Amniotic epithelial cell (primary cell): ENCODE data around the gene RFX2.

Experiments
- DNase-seq: peaks from one replicate; pipeline ENCODE4 v3.0.0-alpha.2; 2010; ENCODE audit warnings: low read depth

Gene RFX2

GRCh38 chr19:6059988-6060599, 50.2 kb downstream of the RFX2 start:
- DNase-seq: no peak

DNA sequence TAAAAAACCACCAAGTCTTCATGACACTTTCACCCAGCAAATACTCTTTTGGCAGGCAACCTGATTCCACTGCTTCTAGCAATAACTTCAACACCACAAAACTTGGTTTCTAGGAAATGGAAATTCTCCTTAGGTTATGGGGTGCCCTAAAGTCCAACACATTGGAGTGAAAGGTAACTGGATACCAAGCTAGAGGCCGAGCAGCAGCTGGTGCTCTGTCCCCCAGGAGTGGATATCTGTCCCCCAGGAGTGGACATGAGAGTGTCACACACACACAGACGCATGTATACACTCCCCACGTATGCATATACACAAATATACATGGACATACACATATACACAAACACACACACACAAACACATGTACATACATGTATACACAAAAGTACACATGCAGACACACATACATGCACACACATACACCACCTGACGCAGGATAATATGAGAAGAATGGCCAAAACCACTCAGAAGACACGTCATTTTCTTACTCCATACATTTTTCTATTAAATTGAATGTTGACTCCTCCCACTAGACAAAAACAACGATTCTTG, 50.8 kb downstream of the RFX2 start:
- no peak for DNase-seq

DNA sequence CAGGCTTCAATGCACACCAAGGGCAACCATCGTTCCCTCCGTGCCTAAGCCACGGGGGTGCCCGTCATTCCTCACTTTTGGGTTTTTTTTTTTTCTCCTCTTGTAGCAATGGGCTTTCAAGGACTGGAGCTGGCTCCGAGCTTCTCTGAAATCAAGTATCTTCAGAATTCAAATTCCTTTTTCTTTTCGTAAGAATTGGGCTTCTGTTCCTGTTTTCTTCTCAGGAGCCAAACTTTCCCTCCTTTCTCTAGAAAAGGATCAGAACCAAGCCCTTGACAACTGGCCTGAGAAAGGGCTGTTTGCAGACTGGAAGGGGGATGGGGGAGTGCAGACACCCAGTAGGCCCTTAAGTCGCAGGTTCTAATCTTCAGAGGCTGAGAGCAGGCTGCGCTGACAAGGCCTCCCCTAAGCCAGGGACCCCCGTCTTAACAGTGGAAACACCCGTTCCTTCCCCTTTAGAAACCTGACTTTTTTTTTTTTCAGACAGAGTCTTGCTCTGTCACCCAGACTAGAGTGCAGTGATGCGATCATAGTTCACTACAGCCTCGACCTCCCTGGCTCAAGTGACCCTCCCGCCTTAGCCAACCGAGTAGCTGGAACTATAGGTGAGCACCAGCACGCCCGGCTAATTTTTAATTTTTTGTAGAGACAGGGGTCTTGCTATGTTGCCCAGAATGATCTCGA, 51.6 kb downstream of the RFX2 start:
- DNase-seq: no peak

DNA sequence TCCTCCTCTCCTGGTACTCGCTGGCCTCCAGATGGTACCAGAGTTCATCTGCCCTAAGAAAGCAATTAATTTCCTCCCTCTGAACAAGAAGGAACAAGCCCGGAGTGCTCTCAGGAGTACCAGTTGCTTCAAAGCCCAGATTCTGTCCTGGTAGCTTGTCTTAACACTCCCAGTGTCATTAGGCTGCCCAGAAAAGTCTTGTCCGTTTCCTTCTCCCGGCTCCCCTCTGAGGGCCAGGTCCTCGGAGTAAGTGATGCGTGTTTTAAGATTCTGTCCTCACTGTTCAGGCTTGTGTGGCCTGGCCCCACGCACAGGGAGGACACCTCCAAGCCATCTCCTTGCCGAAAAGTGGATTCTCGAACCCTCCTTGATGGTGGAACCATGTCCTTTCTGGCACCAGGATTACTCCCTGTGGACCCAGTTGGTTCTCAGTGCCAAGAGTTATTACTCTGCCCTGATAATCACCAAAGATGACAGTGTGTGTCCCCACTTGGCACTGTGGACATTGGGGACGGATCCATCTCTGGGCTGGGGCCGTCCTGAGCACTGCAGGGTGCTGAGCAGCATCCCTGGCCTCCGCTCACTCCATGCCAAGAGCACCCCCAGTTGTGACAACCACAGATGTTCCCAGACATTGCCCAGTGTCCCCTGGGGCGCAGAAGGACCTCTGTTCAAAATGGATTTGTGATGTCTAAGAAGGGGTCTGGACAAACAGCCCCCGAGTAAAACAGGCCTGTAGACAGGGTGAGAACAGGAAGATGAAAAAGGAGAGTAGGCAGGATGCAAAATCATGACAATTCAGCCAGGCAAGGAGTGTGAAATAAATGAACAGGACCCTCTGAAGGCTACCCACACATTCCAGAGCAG, 52.4 kb downstream of the RFX2 start:
- DNase-seq: no peak

DNA sequence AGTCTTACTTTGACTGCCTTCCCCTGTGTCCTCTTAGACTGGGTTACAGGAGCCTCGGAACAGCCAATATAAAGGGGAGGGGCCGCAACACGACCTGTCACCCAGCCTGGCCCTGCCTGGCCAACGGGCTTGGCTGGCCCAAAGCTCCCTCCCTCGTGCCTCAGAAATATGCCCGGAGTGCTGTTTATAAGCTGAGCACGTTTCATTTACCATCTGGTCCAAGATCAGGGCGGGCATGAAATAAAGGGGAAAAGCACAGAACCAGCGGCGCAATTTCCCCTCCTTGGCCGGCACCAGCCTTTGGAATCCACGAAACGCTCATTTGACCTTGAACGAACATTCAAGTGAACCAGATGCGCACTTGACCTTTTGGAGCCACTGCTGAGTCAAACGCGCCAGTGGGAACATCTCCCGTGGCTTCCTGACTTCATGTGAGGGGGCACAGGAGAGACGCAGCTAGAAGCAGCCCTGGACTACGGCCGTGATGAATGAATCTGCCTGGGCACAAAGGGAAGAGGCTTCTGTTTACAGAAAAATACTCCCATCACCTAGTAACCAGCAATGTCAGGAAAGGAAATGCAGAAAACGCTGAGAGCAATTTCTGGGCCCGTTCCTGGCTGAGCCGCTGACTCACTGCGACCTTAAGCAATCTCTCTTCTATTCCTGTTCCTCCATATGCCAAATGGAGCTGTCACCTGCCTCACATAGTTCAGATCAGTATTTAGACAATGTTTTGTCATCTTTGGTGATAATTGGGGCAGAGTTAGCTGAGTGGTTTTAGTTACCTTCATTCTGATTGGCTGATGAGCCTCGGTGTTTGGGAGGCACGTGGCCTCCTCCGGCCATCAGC, 53.3 kb downstream of the RFX2 start:
- peak; percentile 96 for DNase-seq

GRCh38 chr19:6056282-6056741, 54.0 kb downstream of the RFX2 start:
- no peak for DNase-seq

GRCh38 chr19:6055013-6055795, 55.1 kb downstream of the RFX2 start:
- DNase-seq: peak; percentile 55

GRCh38 chr19:6048793-6049405, 61.4 kb downstream of the RFX2 start:
- DNase-seq: peak; percentile 50

- DNase-seq: no peak
These were observed 62.0 kb downstream of the RFX2 start for GRCh38 chr19:6048348-6048747.

GRCh38 chr19:6047741-6048251, 62.5 kb downstream of the RFX2 start:
- peak; percentile 40 for DNase-seq

GRCh38 chr19:6047256-6047655, 63.0 kb downstream of the RFX2 start:
- DNase-seq: no peak

GRCh38 chr19:6045108-6045507, 65.2 kb downstream of the RFX2 start:
- no peak for DNase-seq

GRCh38 chr19:6044056-6044805, 66.1 kb downstream of the RFX2 start:
- no peak for DNase-seq

GRCh38 chr19:6042776-6043726, 67.2 kb downstream of the RFX2 start:
- no peak for DNase-seq

DNA sequence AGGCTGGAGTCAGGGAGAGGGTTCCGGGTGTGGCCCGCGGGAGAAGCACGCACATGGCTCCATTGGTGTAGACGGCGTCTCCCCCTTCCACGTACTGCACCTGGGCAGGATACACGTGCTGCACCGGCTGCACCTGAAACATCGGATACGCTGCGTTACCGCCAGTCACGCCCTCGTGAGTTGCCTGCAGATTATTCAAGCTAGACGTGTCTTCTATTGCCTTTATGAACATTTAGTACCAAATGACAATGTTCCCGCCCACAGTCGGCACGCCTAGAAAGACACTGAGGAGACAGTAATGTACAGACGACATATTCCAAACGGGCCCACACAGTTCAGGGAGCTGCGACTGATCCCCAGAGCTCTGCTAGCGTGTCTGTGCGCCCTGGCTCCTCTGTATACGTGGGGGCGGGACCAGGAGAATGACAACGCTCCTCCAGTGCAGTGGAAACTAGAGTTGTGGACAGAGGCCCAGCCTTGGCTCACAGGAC, 68.3 kb downstream of the RFX2 start:
- no peak for DNase-seq

- no peak for DNase-seq
These were observed 69.2 kb downstream of the RFX2 start for GRCh38 chr19:6041071-6041470.

DNA sequence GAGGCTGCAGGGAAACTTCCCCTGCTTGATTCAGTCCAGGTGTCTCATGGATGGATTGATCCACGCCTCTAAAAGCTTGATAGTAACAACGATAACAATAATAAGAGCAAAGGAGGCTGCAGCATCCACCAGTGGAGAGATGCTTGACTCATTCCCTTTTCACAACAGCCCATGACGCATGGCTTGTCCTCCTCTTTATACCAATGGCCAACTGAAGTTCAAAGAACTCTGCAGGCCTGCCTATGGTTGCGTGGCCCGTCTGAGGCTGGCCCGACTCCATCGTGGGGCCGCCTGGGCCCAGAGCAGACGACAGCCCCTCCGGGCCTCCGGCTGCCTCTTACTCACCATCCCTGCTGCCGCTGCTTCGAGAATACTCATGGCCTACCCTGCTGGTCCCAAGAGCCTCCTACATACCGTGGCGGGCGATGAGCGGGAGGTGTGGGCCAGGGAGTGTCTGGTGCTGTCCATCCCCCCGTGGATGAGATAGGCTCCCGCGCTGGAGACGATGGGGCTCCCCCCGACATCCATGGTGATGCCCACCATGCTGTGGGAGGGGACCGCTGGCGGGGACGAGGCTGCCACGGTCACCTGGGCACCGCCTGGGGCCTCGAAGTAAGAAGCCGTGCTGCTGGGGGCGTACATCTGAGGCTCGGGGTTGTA, 70.6 kb downstream of the RFX2 start:
- no peak for DNase-seq
